SHP77 (cell line): ENCODE results near the gene TM7SF2.
A peak's percentile ranks its signal among the peaks of the same experiment; 100 is the strongest.
"Not testable (repeated sequence)": the region's sequence is repeated elsewhere in the genome, so short reads cannot be mapped to it uniquely, and the experiment has no call there.

ENCODE experiments used
- DNase-seq, 2 experiments: peaks; one replicate each; lab custom pipeline; 2025; lab: John Stamatoyannopoulos, UW

Gene TM7SF2

DNA sequence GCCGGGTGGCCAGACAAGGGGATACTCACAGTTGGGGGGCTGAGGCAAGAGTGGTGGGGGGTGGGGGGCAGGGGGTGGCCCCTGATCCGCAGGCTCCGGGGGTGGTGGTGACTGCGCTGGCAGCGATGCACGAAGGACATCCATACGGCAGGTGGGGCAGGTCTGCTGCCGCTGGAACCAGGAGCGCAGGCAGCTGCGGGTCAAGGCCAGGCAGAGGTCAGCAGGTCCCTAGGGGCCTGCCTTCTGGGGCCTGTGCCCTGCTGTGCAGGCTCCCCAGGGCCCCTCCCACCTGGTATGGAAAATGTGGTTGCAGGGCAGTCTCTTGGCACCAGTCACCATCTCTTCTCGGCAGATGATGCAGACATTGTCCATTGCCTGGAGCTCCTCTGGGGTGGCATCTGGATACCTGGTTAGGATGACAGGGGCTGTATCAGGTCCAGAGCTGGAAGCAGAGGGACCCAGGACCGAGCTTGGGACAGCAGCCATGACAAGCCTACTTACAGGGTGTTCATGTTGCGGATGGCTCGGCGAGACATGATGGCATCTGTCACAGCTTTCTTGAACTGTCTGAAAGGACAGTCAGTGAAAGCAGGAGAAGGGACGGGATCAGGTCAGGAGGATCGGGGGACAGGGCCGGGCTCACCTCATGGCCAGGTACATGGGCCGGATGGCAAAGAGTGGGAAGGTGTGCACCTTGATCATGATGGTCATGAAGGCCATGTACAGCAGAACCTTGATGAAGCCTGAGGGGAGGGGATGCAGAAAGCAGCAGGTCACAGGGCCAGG is 19.2 kb downstream of the TM7SF2 start:
- DNase-seq: no peak

DNA sequence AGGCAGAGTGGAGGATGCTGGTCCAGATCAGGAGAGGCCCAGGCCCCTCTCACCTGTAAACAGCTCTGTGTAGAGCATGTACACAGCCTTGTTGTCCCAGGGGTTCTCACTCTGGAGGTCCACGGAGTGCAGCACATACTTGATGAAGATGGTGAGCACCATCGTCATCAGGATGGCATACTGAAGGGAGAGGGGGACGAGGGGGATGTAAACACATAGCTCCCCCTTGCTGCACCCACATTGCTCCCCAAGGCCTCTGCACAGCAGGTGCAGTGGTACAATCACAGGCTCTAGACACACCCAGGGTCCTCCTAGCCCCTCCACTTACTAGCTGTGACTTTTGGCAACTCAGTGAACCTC is 19.7 kb downstream of the TM7SF2 start:
- DNase-seq: no peak

DNA sequence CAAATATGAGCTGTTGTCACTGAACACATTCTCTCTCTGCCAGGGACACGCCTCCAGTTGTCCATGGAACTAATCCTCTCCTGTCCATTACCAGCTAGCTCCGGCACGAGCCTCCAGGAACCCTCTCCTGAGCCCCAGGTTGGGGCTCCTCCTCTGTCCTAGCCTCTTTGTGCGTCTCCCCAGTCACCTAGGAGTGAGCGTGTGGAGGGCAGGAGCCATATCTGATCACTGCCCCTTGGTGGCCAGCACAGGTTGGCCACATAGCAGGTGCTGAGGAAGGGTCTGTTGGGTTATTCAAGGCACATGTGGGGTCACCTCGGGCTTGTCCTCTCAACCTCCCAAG is 20.2 kb downstream of the TM7SF2 start:
- DNase-seq: no peak

- no peak for DNase-seq
These were observed 20.7 kb downstream of the TM7SF2 start for GRCh38 chr11:65132238-65132987.

DNA sequence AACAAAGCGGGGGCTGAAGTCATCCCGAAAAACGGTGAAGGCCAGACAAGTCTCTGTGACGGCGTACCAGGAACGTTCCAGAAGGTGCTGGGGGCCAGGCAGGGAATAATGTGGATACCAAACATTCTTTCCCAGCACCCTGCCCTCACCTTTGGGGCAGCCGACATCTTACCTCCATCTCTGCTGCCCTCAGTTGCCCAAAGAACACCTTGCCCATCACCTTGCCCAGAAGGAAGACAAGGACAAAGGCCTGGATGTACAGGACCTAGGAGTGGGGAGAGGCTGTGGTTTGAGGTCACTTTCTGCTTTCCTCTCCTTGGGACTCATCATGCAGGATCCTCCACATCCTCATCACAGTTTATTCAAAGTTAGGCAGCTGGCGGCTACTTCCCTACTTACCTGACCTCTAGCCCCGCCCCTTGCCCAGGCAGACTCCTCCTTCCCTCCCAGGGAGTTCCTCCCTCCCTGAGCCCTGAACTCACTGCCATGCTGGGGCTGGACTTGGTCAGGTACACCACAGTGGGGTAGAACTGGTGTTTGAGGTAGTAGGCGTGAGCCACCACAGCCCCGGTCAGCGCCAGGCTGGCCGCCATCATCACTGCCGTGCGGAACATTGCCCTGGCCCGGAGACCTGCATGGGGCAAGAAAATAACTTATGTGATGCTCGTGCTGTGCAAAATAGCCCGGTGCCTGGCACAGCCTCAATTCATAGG is 21.5 kb downstream of the TM7SF2 start:
- DNase-seq: no peak

DNA sequence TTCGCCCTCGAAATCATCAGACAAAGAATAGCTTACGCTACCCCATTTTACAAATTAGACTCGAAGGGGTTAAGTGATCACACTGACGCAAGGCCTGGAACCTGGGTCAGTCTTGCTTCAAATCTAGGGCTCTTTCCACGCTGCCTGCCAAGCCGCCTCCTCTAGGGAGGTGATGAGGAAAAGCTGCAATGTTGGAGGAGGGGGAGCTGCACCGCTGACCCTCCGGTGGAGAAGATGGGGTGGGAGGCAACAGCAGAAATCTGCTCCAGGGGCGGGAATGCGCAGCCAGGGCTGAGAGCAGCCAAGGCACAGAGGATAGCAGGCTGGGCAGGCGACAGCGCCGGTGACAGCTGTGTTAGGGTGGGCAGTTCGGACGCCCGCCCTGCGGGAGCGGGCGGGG is 22.1 kb downstream of the TM7SF2 start:
- no peak for DNase-seq

DNA sequence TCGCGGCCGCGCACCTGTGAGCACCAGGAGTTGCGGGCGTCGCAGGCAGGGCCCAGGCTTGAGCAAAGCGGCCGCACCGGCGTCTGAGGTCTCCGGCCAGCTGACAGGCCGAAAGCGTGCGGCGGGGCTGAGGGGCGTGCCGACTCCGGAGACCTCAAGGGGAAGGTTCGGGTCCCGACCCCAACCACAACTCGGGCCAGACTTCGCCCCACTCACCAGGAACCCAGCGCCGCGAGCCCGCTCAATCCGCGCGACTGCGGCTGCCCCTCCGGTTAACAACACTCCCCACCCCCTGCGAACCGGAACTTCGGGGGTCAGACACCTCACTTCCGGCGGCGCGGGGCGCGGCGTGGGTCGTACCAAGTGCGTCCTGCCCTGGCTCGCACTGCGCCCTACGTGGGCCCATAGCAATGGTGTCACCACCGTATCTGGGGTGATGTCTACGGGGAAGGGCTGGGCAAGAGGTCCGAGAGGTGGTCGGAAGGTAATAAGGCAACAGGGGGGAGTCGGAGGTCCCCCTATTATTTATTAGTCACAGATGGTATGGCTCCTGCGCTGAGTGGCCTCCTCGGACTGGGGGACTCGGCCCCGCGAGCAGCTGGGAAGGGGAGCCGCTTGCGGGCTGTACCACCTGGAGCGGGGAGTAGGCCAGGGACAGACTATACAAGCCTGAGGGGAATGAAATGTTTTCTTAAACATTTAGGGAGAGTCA is 22.7 kb downstream of the TM7SF2 start, which contains the start of gene SYVN1:
TSS of gene SYVN1 (minus strand) at position 280 of the 712 bp plus-strand sequence. CDS start 918 bp downstream, outside the sequence.
- peak; percentile 80 to 86 for DNase-seq

DNA sequence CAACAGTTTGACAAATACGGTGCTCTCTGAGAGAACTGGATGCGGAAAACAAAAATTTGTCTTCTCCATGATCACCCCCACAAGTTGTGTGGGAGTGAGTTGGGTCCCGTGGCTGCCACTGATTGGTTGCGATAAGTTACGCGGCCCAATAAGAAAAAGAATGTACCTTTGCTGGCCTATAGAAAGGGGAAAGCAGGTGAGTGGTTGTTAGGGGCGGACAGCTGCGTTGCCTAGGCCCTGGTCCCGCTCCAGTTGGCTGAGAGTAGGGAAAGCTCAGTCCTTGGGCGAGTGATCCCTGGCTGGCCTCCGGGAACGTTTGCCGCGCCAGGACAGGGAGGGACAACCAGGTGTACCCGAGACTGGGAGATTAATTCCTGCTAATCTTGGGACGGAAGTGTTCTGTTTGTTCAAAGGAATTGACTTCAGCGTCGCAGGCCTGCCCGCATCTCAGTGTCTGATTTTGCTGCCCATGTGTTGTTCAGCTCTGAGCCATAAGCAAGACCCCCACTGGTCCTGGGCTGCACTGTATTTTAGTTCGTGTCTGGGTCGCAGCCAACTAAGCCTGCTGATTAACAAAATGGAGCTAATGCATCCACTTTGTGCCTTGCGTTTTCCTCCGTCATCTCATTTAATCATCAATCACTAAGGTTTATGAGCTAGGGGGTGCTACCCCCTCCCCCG is 23.4 kb downstream of the TM7SF2 start:
- peak; percentile 96 for DNase-seq

DNA sequence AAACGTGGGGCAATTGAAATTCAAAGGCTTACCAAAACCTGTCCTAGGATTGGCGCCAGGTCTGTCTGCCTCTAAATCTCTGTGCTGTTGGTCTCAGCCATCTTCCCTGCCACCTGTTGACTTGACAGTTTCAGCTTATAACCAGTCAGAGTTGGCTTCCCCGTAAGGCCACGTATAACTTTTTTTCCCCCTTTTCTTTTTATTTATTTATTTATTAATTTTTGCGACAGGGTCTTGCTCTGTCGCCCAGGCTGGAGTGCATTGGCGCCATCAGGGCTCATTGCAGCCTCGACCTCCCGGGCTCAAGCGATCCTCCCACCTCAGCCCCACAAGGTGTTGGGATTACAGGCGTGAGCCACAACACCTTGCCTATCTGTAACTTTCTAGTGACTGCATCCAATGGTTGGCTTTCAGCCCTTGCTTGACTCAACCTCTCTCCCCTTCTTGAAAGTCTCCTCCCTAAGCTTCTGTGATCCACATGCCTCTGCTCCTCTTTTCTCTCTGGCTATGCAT is 24.0 kb downstream of the TM7SF2 start:
- no peak for DNase-seq

- DNase-seq: no peak
These were observed 24.9 kb downstream of the TM7SF2 start for GRCh38 chr11:65136515-65137096.

DNA sequence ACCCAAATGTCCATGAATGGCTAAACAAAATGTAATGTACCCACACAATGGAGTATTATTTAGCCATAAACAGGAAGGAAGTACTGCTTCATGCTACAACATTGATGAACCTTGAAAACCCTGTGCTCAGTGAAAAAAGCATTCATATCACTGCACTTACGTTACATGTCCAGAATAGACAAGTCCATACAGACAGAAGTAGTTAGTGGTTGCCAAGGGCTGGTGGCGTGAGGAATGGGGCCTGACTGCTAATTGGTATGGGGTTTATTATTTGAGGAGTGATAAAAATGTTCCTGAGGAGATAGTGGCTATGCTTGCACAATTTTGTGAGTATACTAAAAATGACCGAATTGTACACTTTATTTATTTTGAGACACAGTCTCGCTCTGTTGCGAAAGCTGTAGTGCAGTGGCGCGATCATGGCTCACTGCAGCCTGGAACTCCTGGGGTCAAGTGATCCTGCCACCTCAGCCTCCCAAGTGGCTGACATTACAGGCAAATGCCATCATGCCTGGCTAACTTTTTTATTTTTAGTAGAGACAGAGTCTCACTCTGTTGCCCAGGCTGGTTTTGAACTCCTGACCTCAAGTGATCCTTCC is 30.3 kb downstream of the TM7SF2 start:
- DNase-seq: no peak

- DNase-seq: no peak
These were observed 35.8 kb downstream of the TM7SF2 start for GRCh38 chr11:65147352-65148075.

DNA sequence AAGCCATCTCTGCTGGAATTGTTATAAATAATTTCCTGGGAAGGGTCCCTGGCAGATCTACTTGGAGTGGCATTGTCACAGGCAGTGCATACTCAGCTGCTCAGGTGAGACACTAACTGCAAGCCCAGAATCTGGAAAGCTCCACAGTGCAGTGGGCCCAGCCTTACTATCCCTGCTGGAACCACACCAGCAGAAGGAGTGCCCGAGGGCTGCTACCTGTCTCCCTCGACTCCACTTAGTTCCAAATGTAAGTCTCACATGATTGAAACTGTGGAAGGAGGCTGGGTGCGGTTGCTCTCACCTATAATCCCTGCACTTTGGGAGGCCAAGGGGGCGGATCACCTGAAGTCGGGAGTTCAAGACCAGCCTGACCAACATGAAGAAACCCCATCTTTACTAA is 37.0 kb downstream of the TM7SF2 start:
- no peak for DNase-seq

GRCh38 chr11:65150131-65150508 is 38.4 kb downstream of the TM7SF2 start:
- not testable (repeated sequence) for DNase-seq

GRCh38 chr11:65150509-65151299 is 39.0 kb downstream of the TM7SF2 start:
- peak; percentile 80 to 82 for DNase-seq

GRCh38 chr11:65151331-65151899 is 39.7 kb downstream of the TM7SF2 start:
- DNase-seq: no peak

- no peak for DNase-seq
These were observed 40.5 kb downstream of the TM7SF2 start for GRCh38 chr11:65152122-65152521.

GRCh38 chr11:65156256-65156655 is 44.6 kb downstream of the TM7SF2 start:
- DNase-seq: no peak

DNA sequence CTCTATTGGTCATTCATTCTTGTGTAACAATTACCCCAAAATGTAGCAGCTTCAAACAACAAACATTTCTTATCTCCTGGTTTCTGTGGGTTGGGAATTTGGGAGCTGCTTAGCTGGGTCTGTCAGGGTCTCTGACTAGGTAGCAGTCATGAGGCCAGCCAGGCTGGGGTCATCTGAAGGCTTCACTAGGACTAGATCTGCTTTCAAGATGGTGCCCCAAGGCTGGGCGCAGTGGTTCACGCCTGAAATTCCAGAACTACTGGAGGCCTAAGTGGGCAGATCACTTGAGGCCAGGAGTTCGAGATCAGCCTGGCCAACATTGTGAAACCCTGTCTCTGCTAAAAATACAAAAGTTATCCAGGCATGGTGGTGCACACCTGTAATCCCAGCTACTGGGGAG is 45.3 kb downstream of the TM7SF2 start:
- DNase-seq: no peak
